ENCODE data around the gene SH3RF1. TPM values are rescaled to one million over a fixed set of nuclear protein-coding genes. Genes with fewer than 3 reads are reported as not detected.
A peak's percentile ranks its signal among the peaks of the same experiment; 100 is the strongest.
"Not testable (repeated sequence)": the region's sequence is repeated elsewhere in the genome, so short reads cannot be mapped to it uniquely, and the experiment has no call there.

SH3RF1 gene
- total and polyA plus RNA-seq, 8 donors: 3.4 to 47.8 (median 18.9) TPM

- H3K9me3 ChIP-seq: no peaks in the 10 kb centered on the region
- intact Hi-C loops (cut with DNase I; ENCODE audit: low total_unique reads): no loop called here
- DNase-seq: no peak
- H3K27me3 ChIP-seq: no peaks in the 10 kb centered on the region
- WGBS, 5 donors: 94 to 98% (median 98%) methylated on average over 3 of the region's 3 CpGs
- no peak for TF ChIP-seq CTCF (IDR thresholded peaks at IDR 0.05)
- no peak for TF ChIP-seq POLR2A (IDR thresholded peaks at IDR 0.05)
- TF ChIP-seq POLR2AphosphoS5 (IDR thresholded peaks at IDR 0.05): no peak
- no peak for TF ChIP-seq EP300 (IDR thresholded peaks at IDR 0.05)
- H3K4me1 ChIP-seq: peaks cover 0 to 31% (median 3%) of the 10 kb centered on the region in 4 donors
- no peak overlapping the region for H3K27ac ChIP-seq
- no peak overlapping the region for H3K4me3 ChIP-seq
- no peaks in the 10 kb centered on the region for H3K36me3 ChIP-seq
These were observed 16.0 kb upstream of the SH3RF1 start for GRCh38 chr4:169286562-169287301.

GRCh38 chr4:169283114-169283509 is 12.4 kb upstream of the SH3RF1 start:
- Histone ChIP-seq H3K36me3 (no peaks in the 10 kb centered on the region), H3K27ac (peak overlapping the region in 1 of 5 donors; percentile 35), H3K27me3 (no peaks in the 10 kb centered on the region), H3K9me3 (no peaks in the 10 kb centered on the region), H3K4me3 (no peak overlapping the region), H3K4me1 (peaks cover 0 to 14% (median under 1%) of the 10 kb centered on the region in 4 donors)
- DNase-seq: no peak
- WGBS, 5 donors: 53 to 70% (median 60%) methylated on average over 4 of the region's 4 CpGs
- intact Hi-C loops (cut with DNase I; ENCODE audit: low total_unique reads): no loop called here
- TF ChIP-seq POLR2AphosphoS5 (IDR thresholded peaks at IDR 0.05): no peak
- TF ChIP-seq CTCF (IDR thresholded peaks at IDR 0.05): no peak

- H3K27ac ChIP-seq: peak overlapping the region in 1 of 5 donors; percentile 35
- intact Hi-C loops (cut with DNase I; ENCODE audit: low total_unique reads): no loop called here
- H3K4me1 ChIP-seq: peaks cover 0 to 9% (median 0%) of the 10 kb centered on the region in 4 donors
- no peaks in the 10 kb centered on the region for H3K9me3 ChIP-seq
- H3K36me3 ChIP-seq: no peaks in the 10 kb centered on the region
- DNase-seq: no peak
- TF ChIP-seq POLR2AphosphoS5 (IDR thresholded peaks at IDR 0.05) (no peak), CTCF (IDR thresholded peaks at IDR 0.05) (no peak), POLR2A (IDR thresholded peaks at IDR 0.05) (no peak)
- H3K4me3 ChIP-seq: no peak overlapping the region
- H3K27me3 ChIP-seq: no peaks in the 10 kb centered on the region
- WGBS, 5 donors: 89 to 98% (median 92%) methylated on average over 2 of the region's 2 CpGs
These were observed 11.8 kb upstream of the SH3RF1 start for GRCh38 chr4:169282429-169283113.

GRCh38 chr4:169279108-169279507 is 8.4 kb upstream of the SH3RF1 start:
- Histone ChIP-seq H3K27ac (no peak overlapping the region), H3K4me3 (no peak overlapping the region), H3K27me3 (no peaks in the 10 kb centered on the region), H3K9me3 (no peaks in the 10 kb centered on the region), H3K4me1 (peaks cover 0 to 4% (median 0%) of the 10 kb centered on the region in 4 donors), H3K36me3 (no peaks in the 10 kb centered on the region)
- intact Hi-C loops (cut with DNase I; ENCODE audit: low total_unique reads): no loop called here
- no peak for TF ChIP-seq POLR2A (IDR thresholded peaks at IDR 0.05)
- peak in 1 of 2 donors; percentile 67 for DNase-seq

- H3K9me3 ChIP-seq: no peaks in the 10 kb centered on the region
- peaks cover 0 to 4% (median 0%) of the 10 kb centered on the region in 4 donors for H3K4me1 ChIP-seq
- no peaks in the 10 kb centered on the region for H3K27me3 ChIP-seq
- H3K4me3 ChIP-seq: no peak overlapping the region
- H3K27ac ChIP-seq: no peak overlapping the region
- TF ChIP-seq CTCF (IDR thresholded peaks at IDR 0.05) (no peak), POLR2AphosphoS5 (IDR thresholded peaks at IDR 0.05) (no peak), POLR2A (IDR thresholded peaks at IDR 0.05) (no peak)
- intact Hi-C loops (cut with DNase I; ENCODE audit: low total_unique reads): no loop called here
- no peaks in the 10 kb centered on the region for H3K36me3 ChIP-seq
- no peak for DNase-seq
These were observed 7.9 kb upstream of the SH3RF1 start for GRCh38 chr4:169278624-169279023.

- H3K27me3 ChIP-seq; H3K4me3 ChIP-seq; H3K27ac ChIP-seq; DNase-seq; intact Hi-C loops (cut with DNase I; ENCODE audit: low total_unique reads); H3K9me3 ChIP-seq; H3K4me1 ChIP-seq; H3K36me3 ChIP-seq: not testable (repeated sequence)
- WGBS, 5 donors: 94 to 97% (median 97%) methylated on average over 3 of the region's 3 CpGs
These were observed 7.1 kb upstream of the SH3RF1 start for GRCh38 chr4:169277838-169278237.
